ENCODE data around the gene LRRC25. TPM values are rescaled to one million over a fixed set of nuclear protein-coding genes. Genes with fewer than 3 reads are reported as not detected.

LRRC25 gene
- total and polyA plus RNA-seq, 2 of the 4 experiments (the other 2 are of a cell fraction), result 0.03 TPM; not detected in 1

DNA sequence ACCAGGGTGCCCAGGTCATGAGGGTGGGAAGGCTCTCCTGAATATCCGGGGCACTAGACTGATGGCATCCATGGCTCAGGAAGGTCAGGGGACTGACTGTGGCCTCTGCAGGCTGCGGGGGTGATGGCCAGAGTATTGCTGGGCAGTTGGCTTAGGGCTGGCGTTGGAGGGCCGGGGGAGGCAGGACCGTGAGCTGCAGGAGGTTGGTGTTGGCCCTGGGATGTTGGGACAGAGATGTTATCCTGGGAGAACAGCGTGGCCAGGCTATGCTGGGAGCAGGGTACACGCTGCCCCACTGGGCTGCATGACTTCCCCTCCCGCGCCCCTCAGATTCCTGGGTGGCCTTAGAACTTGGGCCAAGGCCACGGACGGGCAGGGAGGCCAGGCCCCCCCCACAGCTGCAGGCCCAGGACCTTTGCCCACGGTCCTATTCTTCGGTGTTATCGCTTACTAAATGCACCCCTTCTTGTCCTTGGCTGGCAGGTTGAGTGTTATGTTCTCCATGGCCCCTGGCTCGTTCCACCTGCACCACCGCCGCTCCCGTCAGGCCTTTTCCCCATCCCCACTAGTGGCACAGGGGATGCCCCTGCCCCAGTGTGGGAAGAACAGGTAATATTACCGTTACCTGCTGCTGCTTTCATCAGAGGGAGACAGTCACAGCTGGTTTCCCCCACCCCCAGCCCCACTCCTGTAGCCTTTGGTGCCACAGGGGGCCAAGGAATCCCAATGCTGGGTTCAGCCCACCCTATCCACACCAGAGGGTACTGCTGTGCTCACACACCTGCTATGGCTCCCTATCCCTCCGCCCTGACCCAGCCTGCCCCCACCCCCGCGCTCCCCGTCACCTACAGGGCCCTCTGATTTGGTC is 43.7 kb upstream of the LRRC25 start:
- Histone ChIP-seq H3K79me1 (ENCODE audit: low read depth in 1 of 2, low read length in 2 of 2) (peaks cover 7 to 29% of the 10 kb centered on the region in 2 experiments; a peak in 3 of 4 replicates), H2AK9ac (replicated peaks; ENCODE audit: low read depth, low read length, poor library complexity) (no peak overlapping the region), H4K8ac (ENCODE audit: low read depth in 2 of 2, low read length in 2 of 2) (no peak overlapping the region), H4K20me1 (ENCODE audit: insufficient read depth, low read length) (peaks cover 51% of the 10 kb centered on the region), H3K18ac (ENCODE audit: low read depth, low read length) (no peak overlapping the region), H2BK5ac (ENCODE audit: low read depth, low read length, poor library complexity, severe bottlenecking) (no peak overlapping the region), H3K36me3 (ENCODE audit: control insufficient read depth, insufficient read depth, low read length) (peaks cover 29% of the 10 kb centered on the region), H3K27me3 (ENCODE audit: control insufficient read depth, insufficient read depth, low read length) (no peaks in the 10 kb centered on the region), H3K9ac (ENCODE audit: low read depth, low read length) (no peak overlapping the region), H2BK120ac (ENCODE audit: low read depth, low read length) (no peak overlapping the region), H2AFZ (replicated peaks; ENCODE audit: low read length, poor library complexity) (peak overlapping the region; percentile 23), H3K9me1 (ENCODE audit: insufficient read depth, low read length) (peaks cover 12% of the 10 kb centered on the region; the same call in 1 of the 2 replicates), H2AK5ac (ENCODE audit: low read depth, low read length) (no peak overlapping the region), H4K5ac (ENCODE audit: low read depth, low read length) (no peak overlapping the region), H3K23ac (ENCODE audit: low read depth, low read length) (no peak overlapping the region), H3K4me3 (ENCODE audit: insufficient read depth, low read depth, low read length) (no peak overlapping the region), H3K14ac (replicated peaks; ENCODE audit: low read depth, low read length) (no peak overlapping the region), H3K27ac (ENCODE audit: insufficient read depth, low read length) (no peak overlapping the region), H4K91ac (ENCODE audit: insufficient read depth, low read depth, low read length) (no peak overlapping the region), H3K4ac (ENCODE audit: low read depth, low read length) (no peak overlapping the region), H3K4me2 (ENCODE audit: low read depth, low read length) (no peak overlapping the region), H3K4me1 (ENCODE audit: control insufficient read depth, insufficient read depth, low read length) (peaks cover 22% of the 10 kb centered on the region; the same call in 1 of the 2 replicates), H3K9me3 (ENCODE audit: control insufficient read depth, insufficient read depth, low read length) (no peaks in the 10 kb centered on the region), H2BK15ac (ENCODE audit: low read depth, low read length) (no peak overlapping the region), H3K56ac (ENCODE audit: extremely low read depth, insufficient read depth, low read length) (no peak overlapping the region), H2BK20ac (ENCODE audit: low read depth, low read length) (no peak overlapping the region)
- ChIA-PET CTCF (no interaction called here), POLR2A (ENCODE audit: unreplicated experiment) (no interaction called here)
- intact Hi-C loops (cut with micrococcal nuclease) (no loop called here), dilution Hi-C loops (cut with HindIII; ENCODE audit: low sequenced_read_pairs, unreplicated experiment) (no loop called here), in situ Hi-C loops (cut with MboI; ENCODE audit: low sequenced_read_pairs) (no loop called here)
- DNase-seq (no peak), ATAC-seq (ENCODE audit: low read depth) (no peak)
- no TSS peak for BruUV-seq (replicated peaks)
- 89% methylated on average over 10 of the region's 23 CpGs; no CpG with 5 or more reads in 1 of the 2 experiments for WGBS, 2 experiments (ENCODE audit: extremely low coverage in 2 of 2, insufficient read length in 1 of 2)
- no peak for TF ChIP-seq CTCF (conservative IDR thresholded peaks at IDR 0.05; ENCODE audit: low read depth, low read length)
- no peak for TF ChIP-seq MAFK (IDR thresholded peaks at IDR 0.05; ENCODE audit: low read depth, low read length)
- TF ChIP-seq, protein P1, sequence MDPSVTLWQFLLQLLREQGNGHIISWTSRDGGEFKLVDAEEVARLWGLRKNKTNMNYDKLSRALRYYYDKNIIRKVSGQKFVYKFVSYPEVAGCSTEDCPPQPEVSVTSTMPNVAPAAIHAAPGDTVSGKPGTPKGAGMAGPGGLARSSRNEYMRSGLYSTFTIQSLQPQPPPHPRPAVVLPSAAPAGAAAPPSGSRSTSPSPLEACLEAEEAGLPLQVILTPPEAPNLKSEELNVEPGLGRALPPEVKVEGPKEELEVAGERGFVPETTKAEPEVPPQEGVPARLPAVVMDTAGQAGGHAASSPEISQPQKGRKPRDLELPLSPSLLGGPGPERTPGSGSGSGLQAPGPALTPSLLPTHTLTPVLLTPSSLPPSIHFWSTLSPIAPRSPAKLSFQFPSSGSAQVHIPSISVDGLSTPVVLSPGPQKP (IDR thresholded peaks at IDR 0.05; ENCODE audit: borderline replicate concordance, low read depth, low read length), result no peak
- no peak for TF ChIP-seq MXI1 (IDR thresholded peaks at IDR 0.05; ENCODE audit: borderline replicate concordance, low read depth, low read length)
- no peak for TF ChIP-seq MAZ (IDR thresholded peaks at IDR 0.05; ENCODE audit: borderline replicate concordance, low read depth, low read length)
- no peak for TF ChIP-seq BHLHE40 (IDR thresholded peaks at IDR 0.05; ENCODE audit: low read depth, low read length)
- TF ChIP-seq CEBPB (IDR thresholded peaks at IDR 0.05; ENCODE audit: low read depth, low read length), result no peak
- TF ChIP-seq SMC3 (IDR thresholded peaks at IDR 0.05; ENCODE audit: low read depth, low read length), result no peak
- TF ChIP-seq CHD1 (IDR thresholded peaks at IDR 0.05; ENCODE audit: low read depth, low read length), result no peak
- TF ChIP-seq FOS (IDR thresholded peaks at IDR 0.05; ENCODE audit: low read depth, low read length), result no peak
